H9 (cell line): ENCODE measurements around the gene NRBF2. TPM values are rescaled to one million over a fixed set of nuclear protein-coding genes. Genes with fewer than 3 reads are reported as not detected.

Experiments
- DNase-seq: peaks from one replicate; pipeline ENCODE4 v3.0.0-alpha.2; 2017
- H2AFZ ChIP-seq: one replicate; pipeline ENCODE4 v1.6.1; 2013; ENCODE audit warnings: mild to moderate bottlenecking, low read length, control low read depth, moderate library complexity
- H2AK5ac ChIP-seq: 2 replicates; pipeline ENCODE4 v1.6.1; 2013; ENCODE audit warnings: low read length, control low read depth, mixed read lengths; ENCODE audit not compliant: insufficient read length
- H2BK120ac ChIP-seq: one replicate; pipeline ENCODE4 v1.6.1; 2013; ENCODE audit warnings: low read depth, mild to moderate bottlenecking, low read length, control low read depth, inconsistent platforms; ENCODE audit not compliant: poor library complexity, severe bottlenecking
- H2BK12ac ChIP-seq: 2 replicates; pipeline ENCODE4 v1.6.1; 2013; ENCODE audit warnings: low read length, control low read depth, mixed read lengths, low read depth; ENCODE audit not compliant: insufficient read length
- H2BK15ac ChIP-seq: 2 replicates; pipeline ENCODE4 v1.6.1; 2013; ENCODE audit warnings: low read depth, low read length, control low read depth
- H2BK20ac ChIP-seq: one replicate; pipeline ENCODE4 v1.6.1; 2013; ENCODE audit warnings: low read depth, mild to moderate bottlenecking, low read length, control low read depth, inconsistent platforms; ENCODE audit not compliant: poor library complexity, severe bottlenecking
- H2BK5ac ChIP-seq: 2 replicates; pipeline ENCODE4 v1.6.1; 2013; ENCODE audit warnings: low read length, control low read depth, mixed read lengths; ENCODE audit not compliant: insufficient read length
- H3K14ac ChIP-seq: 2 replicates; pipeline ENCODE4 v1.6.1; 2013; ENCODE audit warnings: low read length, control low read depth; ENCODE audit not compliant: insufficient read depth
- H3K18ac ChIP-seq: 2 replicates; pipeline ENCODE4 v1.6.1; 2013; ENCODE audit warnings: low read depth, mild to moderate bottlenecking, mixed read lengths, low read length, control low read depth; ENCODE audit not compliant: insufficient read length
- H3K23ac ChIP-seq: 2 replicates; pipeline ENCODE4 v1.6.1; 2013; ENCODE audit warnings: low read length, control low read depth, mixed read lengths, low read depth; ENCODE audit not compliant: insufficient read length
- H3K23me2 ChIP-seq: 2 replicates; pipeline ENCODE4 v1.6.1; 2013; ENCODE audit warnings: low read depth, mild to moderate bottlenecking, mixed read lengths, low read length, control low read depth; ENCODE audit not compliant: insufficient read length, poor library complexity, severe bottlenecking
- H3K27ac ChIP-seq: 2 replicates; pipeline ENCODE4 v1.5.1; 2013; ENCODE audit warnings: low read length, control low read depth, mixed read lengths, low read depth; ENCODE audit not compliant: insufficient read length
- H3K27me3 ChIP-seq: 2 replicates; pipeline ENCODE4 v1.6.1; 2013; ENCODE audit warnings: low read length, control low read depth, inconsistent platforms; ENCODE audit not compliant: insufficient read depth
- H3K4ac ChIP-seq: 2 replicates; pipeline ENCODE4 v1.6.1; 2013; ENCODE audit warnings: low read depth, mild to moderate bottlenecking, control low read depth, inconsistent platforms, low read length, moderate library complexity
- H3K4me1 ChIP-seq: 2 replicates; pipeline ENCODE4 v1.6.1; 2013; ENCODE audit warnings: low read length, control low read depth, inconsistent platforms; ENCODE audit not compliant: insufficient read depth
- H3K4me2 ChIP-seq: 2 replicates; pipeline ENCODE4 v1.6.1; 2013; ENCODE audit warnings: low read length, control low read depth, mixed read lengths; ENCODE audit not compliant: insufficient read length, insufficient read depth
- H3K56ac ChIP-seq: 2 replicates; pipeline ENCODE4 v1.6.1; 2013; ENCODE audit warnings: low read depth, mild to moderate bottlenecking, mixed read lengths, low read length, control low read depth; ENCODE audit not compliant: insufficient read length
- H3K79me1 ChIP-seq: 2 replicates; pipeline ENCODE4 v1.6.1; 2013; ENCODE audit warnings: low read depth, mild to moderate bottlenecking, moderate library complexity, low read length, control low read depth, inconsistent platforms; ENCODE audit not compliant: insufficient read depth, poor library complexity, severe bottlenecking
- H3K79me2 ChIP-seq: 2 replicates; pipeline ENCODE4 v1.6.1; 2013; ENCODE audit warnings: low read length, control low read depth, inconsistent platforms; ENCODE audit not compliant: insufficient read depth
- H3K9ac ChIP-seq: 2 replicates; pipeline ENCODE4 v1.6.1; 2013; ENCODE audit warnings: low read length, control low read depth, mixed read lengths; ENCODE audit not compliant: insufficient read length; ENCODE audit errors: extremely low read depth
- H3K9me3 ChIP-seq: one replicate; pipeline ENCODE4 v1.6.1; 2013; ENCODE audit warnings: low read depth, low read length, inconsistent platforms; ENCODE audit not compliant: control insufficient read depth
- H3T11ph ChIP-seq: one replicate; pipeline ENCODE4 v1.6.1; 2013; ENCODE audit warnings: mild to moderate bottlenecking, low read length, control low read depth, inconsistent platforms
- H4K20me1 ChIP-seq: one replicate; pipeline ENCODE4 v1.6.1; 2013; ENCODE audit not compliant: control insufficient read depth, insufficient read length, insufficient read depth
- H4K5ac ChIP-seq: 2 replicates; pipeline ENCODE4 v1.6.1; 2013; ENCODE audit warnings: low read depth, mild to moderate bottlenecking, mixed read lengths, low read length, control low read depth; ENCODE audit not compliant: insufficient read length
- H4K8ac ChIP-seq: replicated peaks from 2 replicates; pipeline ENCODE4 v1.6.1; 2013; ENCODE audit warnings: low read length, control low read depth, mixed read lengths, low read depth; ENCODE audit not compliant: insufficient read length
- H4K91ac ChIP-seq: 2 replicates; pipeline ENCODE4 v1.6.1; 2013; ENCODE audit warnings: low read depth, mild to moderate bottlenecking, moderate library complexity, mixed read lengths, low read length, control low read depth; ENCODE audit not compliant: insufficient read length
- H3K27ac Mint-ChIP-seq, 3 experiments: 2 replicates in 2 of 3; 3 replicates in 1 of 3; pipeline ENCODE4 v1.8.0; 2020 to 2021; ENCODE audit warnings: mixed read lengths in 3 of 3, mild to moderate bottlenecking in 1 of 3, moderate library complexity in 1 of 3
- H3K27me3 Mint-ChIP-seq: 2 replicates; pipeline ENCODE4 v1.8.0; 2021; ENCODE audit warnings: low read depth, mild to moderate bottlenecking, moderate library complexity, mixed read lengths
- H3K36me3 Mint-ChIP-seq, 3 experiments: 2 replicates in 2 of 3; 3 replicates in 1 of 3; pipeline ENCODE4 v1.8.0; 2020 to 2021; ENCODE audit warnings: low read depth in 3 of 3, mixed read lengths in 3 of 3; ENCODE audit not compliant: insufficient read depth in 1 of 3
- H3K4me1 Mint-ChIP-seq, 2 experiments: 2 replicates each; pipeline ENCODE4 v1.8.0; 2020; ENCODE audit warnings: mixed read lengths in 2 of 2
- H3K4me3 Mint-ChIP-seq, 2 experiments: 2 replicates in 1 of 2; 3 replicates in 1 of 2; pipeline ENCODE4 v1.8.0; 2020 to 2021; ENCODE audit warnings: mild to moderate bottlenecking in 2 of 2, mixed read lengths in 2 of 2, moderate library complexity in 1 of 2
- H3K9me3 Mint-ChIP-seq, 2 experiments: 2 replicates in 1 of 2; 3 replicates in 1 of 2; pipeline ENCODE4 v1.8.0; 2020; ENCODE audit warnings: mild to moderate bottlenecking in 2 of 2, mixed read lengths in 2 of 2, moderate library complexity in 1 of 2
- total RNA-seq: library from RNA; stranded (reverse); gene quantifications from 2 replicates; pipeline ENCODE4 v1.2.1, GENCODE V29; 2021
- TF ChIP-seq, protein P1 (sequence below): fragments of 200-600 bp; sonication (generic); conservative IDR thresholded peaks from 3 replicates; pipeline ENCODE4 v1.8.0; 2021; ENCODE audit warnings: antibody characterized with exemption, mild to moderate bottlenecking

Gene NRBF2
- total RNA-seq, 1 experiment from 2014 or later, result 30.1 TPM

DNA sequence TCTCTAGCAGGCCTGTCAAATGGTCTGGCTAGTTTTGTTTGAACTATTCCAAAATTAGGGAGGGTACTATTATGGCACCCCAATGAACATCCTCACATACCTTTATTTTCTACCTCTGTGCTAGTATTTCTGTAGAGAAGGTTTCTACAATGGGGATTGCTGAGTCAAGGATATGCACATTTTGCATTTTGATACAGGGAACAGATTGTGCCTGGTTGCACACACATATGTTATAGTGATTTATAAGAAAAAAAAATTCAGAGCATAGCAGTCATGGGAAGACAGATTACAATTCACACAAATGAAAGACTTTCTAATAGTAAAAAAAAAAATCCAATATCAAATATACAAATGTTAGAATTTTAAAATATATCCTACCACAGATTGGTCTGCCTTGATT, 14.1 kb upstream of the NRBF2 start:
- Histone ChIP-seq H2BK15ac (no peak overlapping the region), H2BK120ac (no peak overlapping the region), H3K79me1 (no peaks in the 10 kb centered on the region), H2AFZ (no peak overlapping the region), H4K20me1 (no peaks in the 10 kb centered on the region), H3K14ac (no peak overlapping the region), H3K23me2 (no peaks in the 10 kb centered on the region), H3K9ac (no peak overlapping the region), H3K4ac (no peak overlapping the region), H4K8ac (no peak overlapping the region), H4K91ac (no peak overlapping the region), H3K79me2 (no peaks in the 10 kb centered on the region), H3K23ac (no peak overlapping the region), H4K5ac (no peak overlapping the region), H2BK5ac (no peak overlapping the region), H3K4me2 (no peak overlapping the region), H2AK5ac (no peak overlapping the region), H3T11ph (no peak overlapping the region), H3K9me3 (no peaks in the 10 kb centered on the region), H3K27me3 (no peaks in the 10 kb centered on the region), H3K56ac (no peak overlapping the region), H3K4me1 (no peaks in the 10 kb centered on the region), H2BK20ac (no peak overlapping the region), H2BK12ac (no peak overlapping the region), H3K18ac (no peak overlapping the region), H3K27ac (no peak overlapping the region)
- peaks cover 0 to 13% (median 3%) of the 10 kb centered on the region in 3 experiments; a peak in 5 of 7 replicates for H3K36me3 Mint-ChIP-seq
- TF ChIP-seq, protein P1, sequence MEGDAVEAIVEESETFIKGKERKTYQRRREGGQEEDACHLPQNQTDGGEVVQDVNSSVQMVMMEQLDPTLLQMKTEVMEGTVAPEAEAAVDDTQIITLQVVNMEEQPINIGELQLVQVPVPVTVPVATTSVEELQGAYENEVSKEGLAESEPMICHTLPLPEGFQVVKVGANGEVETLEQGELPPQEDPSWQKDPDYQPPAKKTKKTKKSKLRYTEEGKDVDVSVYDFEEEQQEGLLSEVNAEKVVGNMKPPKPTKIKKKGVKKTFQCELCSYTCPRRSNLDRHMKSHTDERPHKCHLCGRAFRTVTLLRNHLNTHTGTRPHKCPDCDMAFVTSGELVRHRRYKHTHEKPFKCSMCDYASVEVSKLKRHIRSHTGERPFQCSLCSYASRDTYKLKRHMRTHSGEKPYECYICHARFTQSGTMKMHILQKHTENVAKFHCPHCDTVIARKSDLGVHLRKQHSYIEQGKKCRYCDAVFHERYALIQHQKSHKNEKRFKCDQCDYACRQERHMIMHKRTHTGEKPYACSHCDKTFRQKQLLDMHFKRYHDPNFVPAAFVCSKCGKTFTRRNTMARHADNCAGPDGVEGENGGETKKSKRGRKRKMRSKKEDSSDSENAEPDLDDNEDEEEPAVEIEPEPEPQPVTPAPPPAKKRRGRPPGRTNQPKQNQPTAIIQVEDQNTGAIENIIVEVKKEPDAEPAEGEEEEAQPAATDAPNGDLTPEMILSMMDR, result no peak
- no peaks in the 10 kb centered on the region for H3K27me3 Mint-ChIP-seq
- DNase-seq, result no peak
- no peak overlapping the region for H3K27ac Mint-ChIP-seq
- no peak overlapping the region for H3K4me3 Mint-ChIP-seq
- peaks cover 10 to 14% of the 10 kb centered on the region in 2 experiments; a peak in 4 of 5 replicates for H3K9me3 Mint-ChIP-seq
- peaks cover 3% of the 10 kb centered on the region in 2 experiments; a peak in 2 of 4 replicates for H3K4me1 Mint-ChIP-seq
